Measurements from ENCODE around the gene C4A. TPM values are rescaled to one million over a fixed set of nuclear protein-coding genes. Genes with fewer than 3 reads are reported as not detected.

Gene C4A
- total RNA-seq, 6 donors from 2014 or later, result 89.8 to 217 (median 139) TPM

GRCh38 chr6:32050562-32050961 is 68.7 kb downstream of the C4A start:
- WGBS, 2 donors, result 77 to 80% methylated on average over 5 of the region's 5 CpGs
- Histone ChIP-seq H3K4me1 (peaks cover 4 to 19% (median 12%) of the 10 kb centered on the region in 4 donors), H3K4me3 (no peak overlapping the region), H3K27ac (no peak overlapping the region), H3K36me3 (peaks cover 0 to 77% (median 8%) of the 10 kb centered on the region in 4 donors), H3K9me3 (no peaks in the 10 kb centered on the region), H3K27me3 (no peaks in the 10 kb centered on the region)
- no peak for DNase-seq
- TF ChIP-seq POLR2AphosphoS5 (IDR thresholded peaks at IDR 0.05) (no peak), POLR2A (IDR thresholded peaks at IDR 0.05) (no peak), EP300 (IDR thresholded peaks at IDR 0.05) (no peak)
- TF ChIP-seq, protein P1, sequence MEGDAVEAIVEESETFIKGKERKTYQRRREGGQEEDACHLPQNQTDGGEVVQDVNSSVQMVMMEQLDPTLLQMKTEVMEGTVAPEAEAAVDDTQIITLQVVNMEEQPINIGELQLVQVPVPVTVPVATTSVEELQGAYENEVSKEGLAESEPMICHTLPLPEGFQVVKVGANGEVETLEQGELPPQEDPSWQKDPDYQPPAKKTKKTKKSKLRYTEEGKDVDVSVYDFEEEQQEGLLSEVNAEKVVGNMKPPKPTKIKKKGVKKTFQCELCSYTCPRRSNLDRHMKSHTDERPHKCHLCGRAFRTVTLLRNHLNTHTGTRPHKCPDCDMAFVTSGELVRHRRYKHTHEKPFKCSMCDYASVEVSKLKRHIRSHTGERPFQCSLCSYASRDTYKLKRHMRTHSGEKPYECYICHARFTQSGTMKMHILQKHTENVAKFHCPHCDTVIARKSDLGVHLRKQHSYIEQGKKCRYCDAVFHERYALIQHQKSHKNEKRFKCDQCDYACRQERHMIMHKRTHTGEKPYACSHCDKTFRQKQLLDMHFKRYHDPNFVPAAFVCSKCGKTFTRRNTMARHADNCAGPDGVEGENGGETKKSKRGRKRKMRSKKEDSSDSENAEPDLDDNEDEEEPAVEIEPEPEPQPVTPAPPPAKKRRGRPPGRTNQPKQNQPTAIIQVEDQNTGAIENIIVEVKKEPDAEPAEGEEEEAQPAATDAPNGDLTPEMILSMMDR (IDR thresholded peaks at IDR 0.05), result no peak
- ATAC-seq (ENCODE audit: low FRiP score in 2 of 2), result no peak

Small RNA genes within 50 kb of the gene (small RNA-seq; reads per million reads assigned to genes)
- 0 reads per million in 4 donors for gene AL645922.1

Other genes with a start within 250 kb of the C4A start
- gene CLIC1, start 245.5 kb upstream of the C4A start, total RNA-seq, result 100 to 1,000 TPM; 138 to 497 (median 277) TPM
- gene MSH5, start 242.1 kb upstream of the C4A start, total RNA-seq, result 10 to 100 TPM in 4 of 6 donors, 1 to 10 TPM in 2; 7.3 to 52.4 (median 13.1) TPM
- gene SAPCD1, start 219.4 kb upstream of the C4A start, total RNA-seq, result 10 to 100 TPM in 1 of 6 donors, 1 to 10 TPM in 5; 1.1 to 15.7 (median 5.3) TPM
- 1 to 10 TPM; 4.0 to 7.4 (median 6.6) TPM for gene VWA7, start 204.7 kb upstream of the C4A start, total RNA-seq
- 10 to 100 TPM; 21.2 to 67.8 (median 39.7) TPM for gene VARS1, start 186.3 kb upstream of the C4A start, total RNA-seq
- 10 to 100 TPM in 5 of 6 donors, 1 to 10 TPM in 1; 5.0 to 44.9 (median 20.9) TPM for gene LSM2, start 175.1 kb upstream of the C4A start, total RNA-seq
- gene HSPA1L, start 166.8 kb upstream of the C4A start, total RNA-seq, result 1 to 10 TPM in 5 of 6 donors, under 1 TPM in 1; 0.89 to 3.1 (median 2.0) TPM
- gene HSPA1A, start 166.5 kb upstream of the C4A start, total RNA-seq, result 100 to 1,000 TPM in 5 of 6 donors, 10 to 100 TPM in 1; 80.7 to 236 (median 144) TPM
- gene HSPA1B, start 154.3 kb upstream of the C4A start, total RNA-seq, result 100 to 1,000 TPM in 5 of 6 donors, 10 to 100 TPM in 1; 92.2 to 177 (median 127) TPM
- 10 to 100 TPM; 28.3 to 90.3 (median 64.6) TPM for gene NEU1, start 119.2 kb upstream of the C4A start, total RNA-seq
- gene SLC44A4, start 103.1 kb upstream of the C4A start, total RNA-seq, result 10 to 100 TPM; 19.1 to 84.2 (median 42.0) TPM
- gene EHMT2, start 84.4 kb upstream of the C4A start, total RNA-seq, result 10 to 100 TPM; 23.6 to 57.3 (median 41.7) TPM
- gene ZBTB12, start 80.0 kb upstream of the C4A start, total RNA-seq, result 1 to 10 TPM; 1.0 to 7.5 (median 2.2) TPM
- gene C2, start 54.3 kb upstream of the C4A start, total RNA-seq, result 100 to 1,000 TPM; 119 to 322 (median 233) TPM
- 100 to 1,000 TPM in 1 of 6 donors, 10 to 100 TPM in 5; 15.0 to 199 (median 58.1) TPM for gene CFB, start 36.0 kb upstream of the C4A start, total RNA-seq
- 10 to 100 TPM; 42.8 to 84.2 (median 63.0) TPM for gene NELFE, start 23.1 kb upstream of the C4A start, total RNA-seq
- 100 to 1,000 TPM in 1 of 6 donors, 10 to 100 TPM in 5; 27.7 to 172 (median 58.6) TPM for gene SKIC2, start 22.9 kb upstream of the C4A start, total RNA-seq
- 10 to 100 TPM; 14.1 to 40.9 (median 19.3) TPM for gene DXO, start 9.9 kb upstream of the C4A start, total RNA-seq
- 100 to 1,000 TPM in 3 of 6 donors, 10 to 100 TPM in 3; 85.7 to 193 (median 97.7) TPM for gene C4B, start 32.7 kb downstream of the C4A start, total RNA-seq
- gene CYP21A2, start 56.4 kb downstream of the C4A start, total RNA-seq, result 1 to 10 TPM in 5 of 6 donors, under 1 TPM in 1; 0.30 to 2.3 (median 1.2) TPM
- gene TNXB, start 127.3 kb downstream of the C4A start, total RNA-seq, result 100 to 1,000 TPM in 4 of 6 donors, 10 to 100 TPM in 2; 58.1 to 206 (median 151) TPM
- 100 to 1,000 TPM in 3 of 6 donors, 10 to 100 TPM in 3; 35.3 to 230 (median 95.8) TPM for gene ATF6B, start 146.2 kb downstream of the C4A start, total RNA-seq
- gene FKBPL, start 148.2 kb downstream of the C4A start, total RNA-seq, result 1 to 10 TPM in 5 of 6 donors, not detected in 1; 1.4 to 5.6 (median 4.6) TPM
- 1 to 10 TPM in 2 of 6 donors, under 1 TPM in 3, not detected in 1; 0.69 to 6.3 (median 0.98) TPM for gene PRRT1, start 169.9 kb downstream of the C4A start, total RNA-seq
- 10 to 100 TPM in 5 of 6 donors, 1 to 10 TPM in 1; 7.0 to 64.8 (median 16.8) TPM for gene PPT2, start 172.1 kb downstream of the C4A start, total RNA-seq
- 10 to 100 TPM in 2 of 6 donors, 1 to 10 TPM in 4; 6.1 to 37.7 (median 9.6) TPM for gene EGFL8, start 182.5 kb downstream of the C4A start, total RNA-seq
- 10 to 100 TPM; 25.9 to 54.5 (median 32.6) TPM for gene AGPAT1, start 194.0 kb downstream of the C4A start, total RNA-seq
- 10 to 100 TPM; 23.0 to 73.6 (median 59.1) TPM for gene RNF5, start 196.3 kb downstream of the C4A start, total RNA-seq
- 1,000 to 10,000 TPM in 5 of 6 donors, 100 to 1,000 TPM in 1; 543 to 2,806 (median 1,294) TPM for gene AGER, start 202.2 kb downstream of the C4A start, total RNA-seq
- gene PBX2, start 208.1 kb downstream of the C4A start, total RNA-seq, result 100 to 1,000 TPM in 1 of 6 donors, 10 to 100 TPM in 5; 78.6 to 147 (median 93.4) TPM
- 10 to 100 TPM; 18.9 to 80.4 (median 30.6) TPM for gene GPSM3, start 210.6 kb downstream of the C4A start, total RNA-seq
- gene NOTCH4, start 242.0 kb downstream of the C4A start, total RNA-seq, result 100 to 1,000 TPM in 2 of 6 donors, 10 to 100 TPM in 4; 27.0 to 139 (median 65.1) TPM